GM19043 (cell line): ENCODE measurements around the gene CLSTN2.

ENCODE experiments used
- ATAC-seq: cut with Tn5 transposase; IDR thresholded peaks from one replicate; pipeline ENCODE4 v1.9.1; 2021; ENCODE audit warnings: low read depth; ENCODE audit not compliant: unreplicated experiment

The CLSTN2 gene

GRCh38 chr3:140176526-140176925, 241.5 kb downstream of the CLSTN2 start:
- ATAC-seq, result no peak

- no peak for ATAC-seq
Measured at GRCh38 chr3:140177943-140178342, 243.0 kb downstream of the CLSTN2 start.

GRCh38 chr3:140178482-140178881, 243.5 kb downstream of the CLSTN2 start:
- ATAC-seq, result no peak

- ATAC-seq, result no peak
Measured at GRCh38 chr3:140180603-140181002, 245.6 kb downstream of the CLSTN2 start.

- no peak for ATAC-seq
Measured at GRCh38 chr3:140185375-140185774, 250.4 kb downstream of the CLSTN2 start.

- no peak for ATAC-seq
Measured at GRCh38 chr3:140186421-140186920, 251.5 kb downstream of the CLSTN2 start.

- no peak for ATAC-seq
Measured at GRCh38 chr3:140187028-140187427, 252.0 kb downstream of the CLSTN2 start.

GRCh38 chr3:140187656-140188221, 252.8 kb downstream of the CLSTN2 start:
- no peak for ATAC-seq

- no peak for ATAC-seq
Measured at GRCh38 chr3:140188285-140188684, 253.3 kb downstream of the CLSTN2 start.

- ATAC-seq, result no peak
Measured at GRCh38 chr3:140189267-140189666, 254.3 kb downstream of the CLSTN2 start.

- no peak for ATAC-seq
Measured at GRCh38 chr3:140189976-140190375, 255.0 kb downstream of the CLSTN2 start.

GRCh38 chr3:140196970-140197369, 262.0 kb downstream of the CLSTN2 start:
- ATAC-seq, result no peak

- no peak for ATAC-seq
Measured at GRCh38 chr3:140198242-140198641, 263.3 kb downstream of the CLSTN2 start.

GRCh38 chr3:140199008-140199407, 264.0 kb downstream of the CLSTN2 start:
- ATAC-seq, result no peak

- ATAC-seq, result no peak
Measured at GRCh38 chr3:140199743-140200142, 264.8 kb downstream of the CLSTN2 start.

- no peak for ATAC-seq
Measured at GRCh38 chr3:140203510-140203909, 268.5 kb downstream of the CLSTN2 start.

- no peak for ATAC-seq
Measured at GRCh38 chr3:140204271-140204984, 269.4 kb downstream of the CLSTN2 start.

GRCh38 chr3:140205598-140205997, 270.6 kb downstream of the CLSTN2 start:
- no peak for ATAC-seq

GRCh38 chr3:140206196-140207040, 271.4 kb downstream of the CLSTN2 start:
- no peak for ATAC-seq

GRCh38 chr3:140207541-140207940, 272.6 kb downstream of the CLSTN2 start:
- no peak for ATAC-seq

- no peak for ATAC-seq
Measured at GRCh38 chr3:140216249-140216648, 281.3 kb downstream of the CLSTN2 start.
